CD4-positive, alpha-beta T cell treated with Interleukin-17A for 1 hour (primary cell): Measurements from ENCODE around the gene AKAP6.

Source experiments
- DNase-seq: peaks from one replicate; pipeline ENCODE4 v3.0.0-alpha.2; 2020

Gene AKAP6, protein sequence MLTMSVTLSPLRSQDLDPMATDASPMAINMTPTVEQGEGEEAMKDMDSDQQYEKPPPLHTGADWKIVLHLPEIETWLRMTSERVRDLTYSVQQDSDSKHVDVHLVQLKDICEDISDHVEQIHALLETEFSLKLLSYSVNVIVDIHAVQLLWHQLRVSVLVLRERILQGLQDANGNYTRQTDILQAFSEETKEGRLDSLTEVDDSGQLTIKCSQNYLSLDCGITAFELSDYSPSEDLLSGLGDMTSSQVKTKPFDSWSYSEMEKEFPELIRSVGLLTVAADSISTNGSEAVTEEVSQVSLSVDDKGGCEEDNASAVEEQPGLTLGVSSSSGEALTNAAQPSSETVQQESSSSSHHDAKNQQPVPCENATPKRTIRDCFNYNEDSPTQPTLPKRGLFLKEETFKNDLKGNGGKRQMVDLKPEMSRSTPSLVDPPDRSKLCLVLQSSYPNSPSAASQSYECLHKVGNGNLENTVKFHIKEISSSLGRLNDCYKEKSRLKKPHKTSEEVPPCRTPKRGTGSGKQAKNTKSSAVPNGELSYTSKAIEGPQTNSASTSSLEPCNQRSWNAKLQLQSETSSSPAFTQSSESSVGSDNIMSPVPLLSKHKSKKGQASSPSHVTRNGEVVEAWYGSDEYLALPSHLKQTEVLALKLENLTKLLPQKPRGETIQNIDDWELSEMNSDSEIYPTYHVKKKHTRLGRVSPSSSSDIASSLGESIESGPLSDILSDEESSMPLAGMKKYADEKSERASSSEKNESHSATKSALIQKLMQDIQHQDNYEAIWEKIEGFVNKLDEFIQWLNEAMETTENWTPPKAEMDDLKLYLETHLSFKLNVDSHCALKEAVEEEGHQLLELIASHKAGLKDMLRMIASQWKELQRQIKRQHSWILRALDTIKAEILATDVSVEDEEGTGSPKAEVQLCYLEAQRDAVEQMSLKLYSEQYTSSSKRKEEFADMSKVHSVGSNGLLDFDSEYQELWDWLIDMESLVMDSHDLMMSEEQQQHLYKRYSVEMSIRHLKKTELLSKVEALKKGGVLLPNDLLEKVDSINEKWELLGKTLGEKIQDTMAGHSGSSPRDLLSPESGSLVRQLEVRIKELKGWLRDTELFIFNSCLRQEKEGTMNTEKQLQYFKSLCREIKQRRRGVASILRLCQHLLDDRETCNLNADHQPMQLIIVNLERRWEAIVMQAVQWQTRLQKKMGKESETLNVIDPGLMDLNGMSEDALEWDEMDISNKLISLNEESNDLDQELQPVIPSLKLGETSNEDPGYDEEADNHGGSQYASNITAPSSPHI (N-terminal part only)

DNA sequence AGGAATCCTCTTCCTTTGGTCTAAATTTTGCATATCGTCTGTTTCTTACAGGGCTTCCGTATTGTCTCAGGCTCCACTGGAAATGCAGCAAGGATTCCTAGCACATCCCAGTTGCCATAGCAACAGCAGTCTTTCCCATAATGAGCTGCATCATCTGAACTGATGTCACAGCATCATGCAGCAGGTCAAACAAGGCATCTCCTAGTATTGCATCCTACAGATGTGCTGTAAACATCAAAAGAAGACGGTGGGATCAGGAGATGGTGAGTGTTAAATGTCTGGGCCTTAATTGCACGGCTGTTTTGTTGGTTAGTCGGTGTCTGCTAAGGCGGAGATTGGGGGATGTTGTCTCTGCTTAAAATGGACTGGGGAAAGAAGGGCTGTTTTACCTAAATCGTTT lies at the start of gene AKAP6:
Gene AKAP6, plus strand, starts transcription at position 153 of the 400 bp plus-strand sequence. CDS start 104,196 bp downstream, outside the sequence.
- DNase-seq: no peak

DNA sequence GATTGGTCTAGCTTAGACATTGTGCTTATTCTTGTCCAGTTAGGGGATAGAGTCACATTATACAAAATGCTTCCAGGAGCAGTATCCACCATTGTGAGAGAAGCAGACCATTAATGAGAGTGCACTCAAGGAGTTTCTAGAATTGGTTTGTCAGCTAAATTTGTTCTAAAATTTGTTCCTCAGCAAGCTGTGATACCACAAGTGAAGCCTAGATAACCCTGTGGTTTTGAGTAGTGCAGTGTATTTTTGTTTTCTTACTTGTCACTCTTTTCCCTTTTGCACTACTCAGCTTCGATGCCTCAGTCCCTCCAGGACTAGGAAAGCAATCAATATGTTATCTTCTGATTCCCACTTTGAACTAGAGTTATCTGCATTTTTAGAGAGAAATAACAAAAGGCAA lies 42.5 kb upstream of the AKAP6 start:
- no peak for DNase-seq

DNA sequence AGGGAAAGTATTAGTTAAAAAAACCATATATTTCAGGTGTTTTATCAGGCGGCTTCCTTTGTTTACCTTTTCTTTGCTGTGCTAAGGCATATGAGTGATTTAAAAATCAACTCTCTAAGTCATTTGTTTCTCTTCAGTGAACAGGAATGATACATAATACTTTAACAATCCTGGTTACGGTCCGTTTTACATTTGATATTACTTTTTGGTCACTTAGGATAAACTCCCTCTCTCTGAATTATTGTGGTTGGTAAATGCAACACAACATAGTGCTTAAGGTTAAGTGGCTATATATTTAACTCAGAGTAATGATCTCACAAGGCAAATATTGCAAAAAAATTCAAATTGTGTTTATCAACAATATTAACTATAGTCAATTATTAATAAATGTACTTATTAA lies 32.7 kb upstream of the AKAP6 start:
- no peak for DNase-seq

DNA sequence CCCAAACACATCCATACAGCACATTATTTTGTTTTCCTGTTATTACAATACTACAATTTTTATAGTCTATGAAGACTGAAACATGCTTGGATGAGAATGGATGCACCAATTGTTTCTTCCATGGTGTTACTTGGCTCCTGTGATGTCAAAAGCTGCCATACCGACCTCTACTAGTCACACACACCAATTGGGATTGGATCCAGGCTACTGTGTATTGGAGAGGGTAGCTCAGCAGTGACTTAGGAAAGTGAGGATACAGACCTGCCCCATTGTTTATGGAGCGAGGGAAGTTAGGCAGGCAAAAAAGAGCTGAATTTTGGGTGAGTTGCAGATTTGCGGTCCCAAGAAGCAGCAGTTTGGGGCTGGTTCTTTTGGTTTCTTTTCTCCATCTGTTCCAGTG lies 30.8 kb upstream of the AKAP6 start:
- no peak for DNase-seq

DNA sequence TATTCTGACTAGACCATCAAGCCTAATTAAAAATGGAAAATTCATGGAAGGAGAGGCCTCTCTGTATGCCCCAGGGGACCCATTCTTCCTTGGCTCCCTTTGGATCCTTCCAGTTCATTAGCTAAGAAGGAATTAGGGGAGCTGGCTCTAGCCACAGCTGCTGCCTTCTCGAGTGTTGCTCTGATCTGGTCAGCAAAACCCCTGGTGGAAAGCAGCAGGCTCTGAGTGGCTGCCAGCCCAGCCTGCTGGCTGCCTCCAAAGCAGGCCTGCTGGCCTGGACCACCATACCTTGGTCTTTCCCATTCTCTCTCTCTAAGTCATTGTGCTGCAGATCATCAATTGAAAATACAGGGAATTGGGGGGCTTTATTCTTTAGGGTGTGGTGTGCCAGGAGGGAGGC lies 29.0 kb upstream of the AKAP6 start:
- no peak for DNase-seq

DNA sequence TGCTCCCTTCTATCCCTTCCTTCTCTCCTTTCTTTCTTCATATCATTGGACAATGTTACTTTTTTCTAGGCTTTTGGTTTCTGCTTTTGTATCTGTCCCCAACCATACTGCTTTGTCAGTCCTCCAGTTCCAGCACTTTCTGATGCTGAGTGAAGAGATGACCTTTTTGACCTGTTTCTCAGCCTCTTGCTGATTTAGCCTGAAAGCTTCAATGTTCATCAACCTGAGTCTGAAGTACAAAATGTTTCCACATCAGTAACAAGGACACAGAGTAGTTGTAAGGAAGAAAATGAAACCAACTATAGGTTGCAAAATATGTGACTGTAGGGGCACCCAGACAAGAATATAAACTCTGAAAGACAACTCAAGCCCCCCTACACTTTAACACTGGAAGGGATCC lies 25.2 kb upstream of the AKAP6 start:
- DNase-seq: no peak

DNA sequence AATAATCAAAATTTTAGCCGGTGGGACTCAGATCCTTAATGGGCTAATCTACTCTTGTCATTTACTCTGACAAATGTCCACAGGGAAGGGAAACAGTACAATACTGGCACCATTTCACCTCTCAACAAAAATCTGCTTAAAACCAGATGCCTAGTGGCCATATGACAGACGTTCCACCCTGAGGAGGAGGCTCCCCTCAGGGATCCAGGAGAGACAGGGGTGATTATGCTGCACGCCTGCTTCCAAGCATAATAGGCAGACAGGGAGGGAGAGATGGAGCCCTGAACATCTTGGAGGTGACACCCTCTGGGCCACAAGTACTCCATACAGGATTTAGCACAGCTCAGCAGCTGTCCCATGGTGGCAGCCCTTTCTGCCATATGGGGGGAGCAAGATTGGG lies 24.8 kb upstream of the AKAP6 start:
- DNase-seq: no peak

DNA sequence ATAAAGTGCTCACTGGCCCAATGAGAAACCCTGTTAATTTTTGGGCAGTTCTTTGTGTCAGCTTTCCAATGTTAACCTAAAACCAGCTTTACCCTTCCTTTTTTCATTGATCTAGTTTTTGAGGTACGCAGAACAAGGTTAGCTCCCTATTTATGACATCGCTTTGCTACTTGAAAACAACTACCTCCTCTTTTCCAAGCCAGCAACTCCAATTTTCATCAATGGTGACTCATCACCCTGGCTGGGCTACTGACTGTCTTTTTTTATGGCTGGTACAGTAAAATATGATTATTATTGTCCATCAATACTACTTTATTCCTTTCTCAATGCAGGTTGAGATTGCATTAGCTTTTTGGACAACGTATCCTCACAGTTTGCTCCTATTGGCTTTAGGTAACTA lies 22.5 kb upstream of the AKAP6 start:
- DNase-seq: no peak

DNA sequence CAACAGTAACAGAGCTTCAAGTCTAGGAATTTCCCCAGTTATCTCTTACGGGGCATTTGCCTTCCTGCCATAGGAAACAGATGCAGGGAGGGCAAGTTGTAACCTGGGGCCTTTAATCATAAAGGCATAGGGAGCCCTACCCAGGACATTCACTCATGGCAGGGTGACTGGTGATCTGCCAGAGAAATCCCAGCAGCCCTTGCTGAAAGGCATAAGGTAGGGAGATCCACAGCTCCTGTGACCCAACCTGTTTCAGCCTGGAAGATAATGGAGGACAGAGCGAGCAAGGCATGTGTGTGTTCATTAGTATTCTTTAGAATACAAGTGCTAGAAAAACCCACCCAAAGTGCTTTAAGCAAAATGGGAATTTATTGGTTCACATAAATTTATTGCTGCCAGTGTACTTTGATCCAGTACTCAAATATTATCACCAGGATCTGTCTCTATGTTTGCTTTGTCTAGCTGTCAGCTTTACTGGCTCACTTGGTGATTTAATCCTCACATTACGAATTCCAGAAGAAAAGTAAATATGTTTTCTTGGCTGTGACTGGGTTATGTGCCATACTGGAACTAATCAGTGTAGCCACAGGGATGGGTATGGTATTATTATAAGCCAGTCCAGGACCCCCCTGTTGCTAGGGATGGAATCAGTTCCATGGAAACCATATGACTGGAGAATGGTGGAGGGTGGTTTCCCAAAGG lies 21.1 kb upstream of the AKAP6 start:
- no peak for DNase-seq

DNA sequence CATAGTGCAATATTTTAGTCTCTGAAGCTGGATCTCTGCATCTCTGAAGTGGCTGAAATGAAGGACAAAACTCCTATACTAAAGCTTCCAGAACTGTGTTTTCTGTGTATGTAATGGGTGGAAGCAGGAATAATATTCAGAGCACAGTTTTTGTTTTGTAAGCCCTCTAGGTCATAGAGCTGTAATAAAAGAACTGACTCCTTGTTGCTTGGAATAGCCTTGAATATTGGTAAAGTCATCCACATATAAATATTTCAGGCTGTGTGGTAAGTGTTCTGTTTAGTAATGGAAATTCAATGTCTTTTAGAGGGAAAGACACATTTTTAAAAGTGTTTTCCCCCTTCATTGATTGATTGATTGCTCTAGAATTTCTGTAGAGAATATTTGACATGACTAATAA lies 18.2 kb upstream of the AKAP6 start:
- no peak for DNase-seq

DNA sequence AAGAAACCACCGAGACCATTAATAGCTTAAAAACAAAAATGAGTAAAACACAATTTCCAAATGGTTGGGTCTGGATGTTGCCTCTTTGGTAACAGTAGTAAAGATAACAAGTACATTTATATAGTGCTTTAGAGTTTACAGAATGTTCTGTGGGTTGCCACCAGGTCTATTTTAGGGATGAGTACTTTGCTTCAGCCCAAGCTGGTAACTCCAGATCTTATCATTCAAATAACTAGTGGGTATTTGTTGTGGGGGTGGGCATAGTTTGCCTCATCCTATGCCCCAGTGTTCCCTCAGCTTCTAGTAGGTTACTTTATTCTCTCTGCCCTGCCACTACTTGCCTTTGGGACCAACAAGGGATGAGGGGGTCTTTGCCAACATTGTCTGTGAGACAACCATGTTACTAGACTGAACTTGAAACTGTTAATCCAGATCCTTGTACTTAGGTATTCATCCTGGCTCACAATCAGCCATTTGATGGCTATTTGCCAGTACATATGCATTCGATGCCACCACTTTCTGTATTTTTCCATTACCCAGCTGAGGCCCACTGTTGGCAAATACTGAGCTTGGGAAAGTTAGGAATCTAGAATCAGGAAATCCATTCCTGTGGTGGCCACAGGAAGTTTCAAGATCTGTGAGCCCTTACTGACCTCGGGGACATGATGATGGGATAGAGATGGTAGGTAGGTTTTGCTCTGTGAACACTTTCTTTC lies 17.6 kb upstream of the AKAP6 start:
- no peak for DNase-seq

DNA sequence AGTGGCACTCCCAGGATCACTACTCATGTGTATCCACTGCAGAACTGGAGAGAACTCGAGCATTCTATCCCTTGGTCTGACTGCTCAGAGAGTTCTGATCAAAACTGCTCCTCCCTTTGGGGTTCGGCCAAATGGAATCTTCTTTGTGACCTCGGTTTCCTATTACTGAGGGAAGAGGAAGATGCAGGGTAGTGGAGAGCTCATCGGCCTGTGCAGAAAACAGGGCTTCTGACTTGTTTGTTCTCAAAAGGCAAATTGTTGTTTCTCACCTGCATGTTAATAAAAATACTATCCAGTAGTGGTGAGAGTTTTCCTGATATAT lies 17.1 kb upstream of the AKAP6 start:
- no peak for DNase-seq

DNA sequence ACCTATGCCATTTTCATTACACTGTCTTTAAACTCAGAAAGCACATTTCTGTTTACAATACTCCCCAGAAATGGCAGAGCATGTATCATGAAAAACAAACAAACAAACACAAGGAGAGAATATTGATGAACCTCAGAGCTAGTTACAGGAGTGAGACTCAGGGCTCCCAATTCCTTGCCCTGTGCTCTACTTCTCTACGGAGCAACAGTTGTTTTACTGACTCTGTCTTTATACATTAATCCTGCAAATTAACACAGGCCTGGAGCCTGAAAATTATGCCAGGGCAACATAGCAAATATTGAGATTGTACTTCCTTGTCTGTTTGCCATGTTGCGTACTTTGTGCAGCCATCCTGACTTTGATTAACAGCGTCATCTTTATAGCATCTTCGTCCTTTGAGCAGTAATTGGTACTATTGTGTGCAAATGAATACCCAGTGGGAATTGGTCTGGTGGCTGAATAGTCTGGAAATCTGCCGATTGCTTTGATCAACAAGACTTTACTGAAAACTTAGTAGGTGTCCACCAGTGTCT lies 15.2 kb upstream of the AKAP6 start:
- DNase-seq: no peak

DNA sequence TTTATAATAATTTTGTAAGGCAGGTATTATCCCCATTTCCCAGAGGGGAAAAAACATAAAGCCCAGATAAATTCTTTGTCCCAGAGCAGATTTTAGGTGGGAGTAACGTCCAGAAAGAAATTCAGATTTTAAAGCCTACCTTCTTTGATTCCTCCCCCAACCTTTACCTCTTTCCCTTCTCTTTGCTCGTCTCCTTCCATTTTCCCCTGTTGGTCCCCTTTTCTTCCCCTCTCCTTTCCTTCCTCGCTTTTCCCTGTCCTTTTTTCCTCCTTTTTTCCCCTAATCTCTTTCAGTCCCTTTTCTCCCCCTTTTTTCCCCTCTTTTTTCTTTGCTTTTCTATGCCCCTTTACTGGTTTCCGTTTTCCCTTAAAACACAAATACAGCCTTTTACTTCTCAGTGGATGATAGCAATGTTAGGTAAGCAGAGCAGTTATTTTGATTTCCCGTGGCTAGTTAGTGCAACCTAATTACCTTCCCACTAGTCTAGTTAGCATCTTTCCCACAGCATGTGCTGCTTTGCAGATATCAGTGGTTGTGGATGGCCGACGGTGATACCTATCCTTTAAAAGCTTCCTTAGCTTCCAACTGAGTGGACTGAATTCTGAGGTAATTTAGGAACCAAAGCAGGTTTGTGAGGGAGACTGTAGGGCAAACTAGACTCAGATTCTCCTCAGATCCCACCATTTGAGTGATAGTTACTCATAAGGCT lies 10.9 kb upstream of the AKAP6 start:
- DNase-seq: no peak

DNA sequence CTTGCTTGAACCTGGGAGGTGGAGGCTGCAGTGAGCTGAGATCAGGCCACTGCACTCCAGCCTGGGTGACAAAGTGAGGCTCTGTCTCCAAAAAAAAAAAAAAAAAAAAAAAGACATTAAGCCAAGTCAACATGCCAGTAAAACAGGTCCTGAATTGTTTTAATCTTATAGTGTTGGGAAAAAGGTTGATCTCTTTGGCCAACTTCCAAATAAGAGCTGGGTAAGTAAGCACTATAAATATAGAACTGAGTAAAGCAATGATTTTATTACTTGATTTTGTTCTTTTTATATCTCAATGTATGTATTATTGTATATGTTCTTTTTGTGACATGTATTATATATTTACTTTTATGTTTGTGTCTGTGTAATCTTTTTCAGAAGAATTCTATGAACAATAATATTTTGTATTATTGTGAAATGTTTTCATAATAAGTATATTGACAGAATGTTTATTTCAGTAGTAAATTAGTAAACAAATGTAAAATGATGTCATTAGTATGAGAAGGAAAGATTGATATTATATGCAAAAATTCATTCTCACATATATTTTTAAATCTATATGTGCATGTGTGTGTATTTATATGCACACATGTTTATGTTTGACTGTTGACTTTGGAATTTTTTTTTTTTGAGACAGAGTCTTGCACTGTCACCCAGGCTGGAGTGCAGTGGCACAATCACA lies 9.6 kb upstream of the AKAP6 start:
- no peak for DNase-seq

DNA sequence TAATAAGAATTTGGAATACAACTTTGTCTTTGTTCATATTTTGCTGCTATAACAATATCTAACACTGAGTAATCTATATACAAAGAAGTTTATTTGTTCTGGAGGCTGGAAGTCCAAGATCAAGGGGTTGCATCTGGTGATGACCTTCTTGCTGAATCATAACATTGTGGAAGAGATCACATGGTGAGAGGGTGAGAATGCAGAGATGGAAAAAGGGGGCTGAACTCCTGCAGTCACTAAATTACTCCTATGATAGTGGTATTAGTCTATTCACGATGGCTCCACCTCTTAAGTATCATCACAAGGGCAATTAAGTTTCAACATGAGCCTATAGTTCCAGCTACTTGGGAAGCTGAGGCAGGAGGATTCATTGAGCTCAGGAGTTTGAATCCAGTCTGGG lies 4.5 kb upstream of the AKAP6 start:
- no peak for DNase-seq

DNA sequence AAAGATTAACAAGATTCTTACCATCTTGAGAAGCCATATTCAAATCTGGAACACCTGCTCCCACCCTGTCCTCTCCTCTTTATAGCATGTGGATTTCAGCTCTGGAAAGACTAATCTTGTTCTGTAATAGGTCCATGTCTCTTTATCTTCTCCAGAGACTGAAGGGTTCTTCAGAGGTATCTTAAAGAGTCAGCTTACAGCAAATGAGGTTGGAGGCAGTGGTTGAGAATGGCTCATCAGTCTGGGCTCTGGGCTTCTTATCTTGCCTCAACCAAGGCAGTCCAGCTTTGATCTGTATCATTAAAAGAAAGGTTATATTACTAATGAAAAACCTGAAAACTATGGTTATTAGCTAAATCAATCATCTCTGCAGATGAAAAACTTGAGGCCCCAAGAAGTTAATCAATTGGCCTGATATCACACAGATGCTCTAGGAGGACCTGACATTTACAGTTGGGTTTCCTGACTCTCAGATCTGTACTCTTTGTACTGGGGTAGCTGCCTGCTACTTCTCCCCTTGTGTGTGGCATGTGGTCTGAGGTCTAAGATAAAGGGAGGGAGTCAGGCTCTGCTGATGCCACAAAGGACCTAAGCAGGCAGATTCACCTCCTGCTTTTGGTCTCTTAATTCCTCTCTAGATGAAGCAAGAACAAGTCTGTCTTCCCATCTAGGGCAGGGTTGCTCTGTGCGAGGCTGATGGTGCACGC lies 1.7 kb upstream of the AKAP6 start:
- no peak for DNase-seq

DNA sequence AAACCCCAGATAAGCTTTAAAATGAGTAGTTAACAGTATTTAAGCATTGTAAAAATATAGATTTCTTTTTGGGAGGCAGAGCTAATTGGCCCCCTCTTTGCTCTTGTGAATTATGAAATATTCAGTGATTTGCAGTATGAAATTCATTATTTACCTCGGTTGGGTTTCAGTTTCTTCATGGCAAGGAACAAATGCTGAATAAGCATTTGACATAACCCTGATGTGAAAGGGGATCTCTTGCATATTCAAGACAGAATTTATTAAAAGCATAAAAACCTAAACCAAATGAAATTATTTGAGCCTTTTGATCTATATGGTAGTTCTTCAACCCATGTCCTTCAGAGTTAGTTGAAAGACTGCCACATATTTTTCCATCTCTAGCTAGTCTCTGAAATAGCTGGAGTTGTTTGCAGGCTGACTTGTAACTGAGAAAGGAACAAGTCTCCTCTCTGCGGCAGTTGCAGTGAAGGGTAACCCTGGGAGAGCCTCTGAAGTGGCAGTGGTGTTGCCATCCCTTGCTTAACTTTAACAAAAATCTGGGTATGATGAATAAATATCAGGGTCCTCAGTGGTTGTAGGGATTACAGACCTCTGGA lies 690 bp downstream of the AKAP6 start:
- DNase-seq: no peak

DNA sequence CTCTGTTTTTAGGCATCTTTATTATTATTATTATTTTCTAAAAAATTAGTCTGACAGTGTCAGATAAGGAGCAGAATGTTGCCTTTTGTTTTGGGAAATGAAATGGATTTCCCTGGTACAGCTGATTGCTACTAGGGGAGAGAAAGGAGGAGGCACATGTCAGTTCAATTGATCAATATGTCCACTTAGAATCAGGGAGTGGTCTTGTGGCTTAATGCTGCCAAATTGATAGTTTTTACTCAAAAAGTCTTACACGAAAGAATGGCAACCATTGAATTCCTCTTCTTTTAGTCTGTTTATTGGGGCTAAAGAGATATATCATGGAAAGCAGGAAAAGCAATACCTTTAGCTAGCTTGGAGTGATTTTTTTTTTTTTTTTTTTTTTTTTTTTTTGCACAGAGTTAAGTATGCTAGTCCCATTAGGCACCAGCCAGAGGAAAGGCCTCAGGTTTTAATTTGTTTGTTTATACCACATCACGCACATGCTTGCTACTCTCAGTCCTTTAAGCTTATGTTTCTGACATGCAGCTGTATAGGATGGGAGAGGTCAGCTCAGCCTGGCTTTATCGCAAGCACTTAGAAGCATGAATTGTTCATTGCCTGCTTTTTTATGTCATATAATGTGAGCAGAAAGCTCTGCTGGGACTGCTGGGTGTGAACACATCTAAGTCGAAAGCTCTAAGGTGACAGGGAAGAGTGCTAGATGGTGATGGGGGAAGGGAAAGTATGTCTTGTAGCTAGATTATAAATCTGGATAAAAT lies 1.4 kb downstream of the AKAP6 start:
- DNase-seq: no peak
